ENCODE measurements around the gene INF2.

Gene INF2

GRCh38 chr14:104689109-104689880 lies at the start of gene INF2:
TSS of gene INF2 (plus strand) at chr14:104689618. CDS start at chr14:104701366, 11,748 bp downstream.
- peak within 1 kb of the TSS; percentile 86 to 92 for H3K27ac Mint-ChIP-seq
- peak within 1 kb of the TSS; percentile 80 to 85 for H3K4me3 Mint-ChIP-seq
- DNase-seq (peak; percentile 49 to 54), ATAC-seq (peak; percentile 58)
- H3K27me3 Mint-ChIP-seq, result no peaks in the 10 kb centered on the region
- no peaks in the 10 kb centered on the region for H3K9me3 Mint-ChIP-seq
- peaks cover 87% of the 10 kb centered on the region for H3K4me1 Mint-ChIP-seq

GRCh38 chr14:104639885-104640548 lies 49.4 kb upstream of the INF2 start:
- peaks cover 6% of the 10 kb centered on the region for H3K4me1 Mint-ChIP-seq
- H3K9me3 Mint-ChIP-seq, result peaks cover 4% of the 10 kb centered on the region in 2 donors
- H3K27me3 Mint-ChIP-seq, result peaks cover 24% of the 10 kb centered on the region
- no peak overlapping the region for H3K4me3 Mint-ChIP-seq
- peak; percentile 55 to 60 for DNase-seq
- peak; percentile 84 for ATAC-seq
- peak overlapping the region in 1 of 2 donors; percentile 54 for H3K27ac Mint-ChIP-seq

GRCh38 chr14:104640681-104641080 lies 48.7 kb upstream of the INF2 start:
- Mint-ChIP-seq H3K27ac (no peak overlapping the region), H3K4me1 (peaks cover 6% of the 10 kb centered on the region), H3K9me3 (peaks cover 7% of the 10 kb centered on the region in 2 donors), H3K4me3 (no peak overlapping the region), H3K27me3 (peaks cover 24% of the 10 kb centered on the region)
- DNase-seq (no peak), ATAC-seq (no peak)

GRCh38 chr14:104641753-104642539 lies 47.5 kb upstream of the INF2 start:
- peaks cover 7% of the 10 kb centered on the region in 2 donors for H3K9me3 Mint-ChIP-seq
- peaks cover 24% of the 10 kb centered on the region for H3K27me3 Mint-ChIP-seq
- H3K27ac Mint-ChIP-seq, result peak overlapping the region in 1 of 2 donors; percentile 59
- ATAC-seq (peak; percentile 32), DNase-seq (no peak)
- H3K4me1 Mint-ChIP-seq, result peaks cover 6% of the 10 kb centered on the region
- no peak overlapping the region for H3K4me3 Mint-ChIP-seq

- peaks cover 24% of the 10 kb centered on the region for H3K27me3 Mint-ChIP-seq
- peaks cover 6% of the 10 kb centered on the region for H3K4me1 Mint-ChIP-seq
- no peak for ATAC-seq
- DNase-seq, result no peak
- no peak overlapping the region for H3K4me3 Mint-ChIP-seq
- peaks cover 7% of the 10 kb centered on the region in 2 donors for H3K9me3 Mint-ChIP-seq
- no peak overlapping the region for H3K27ac Mint-ChIP-seq
Observed at GRCh38 chr14:104642540-104642868, 46.9 kb upstream of the INF2 start.

GRCh38 chr14:104643306-104643705 lies 46.1 kb upstream of the INF2 start:
- no peak overlapping the region for H3K4me3 Mint-ChIP-seq
- peaks cover 20% of the 10 kb centered on the region for H3K27me3 Mint-ChIP-seq
- ATAC-seq, result no peak

GRCh38 chr14:104644091-104644635 lies 45.3 kb upstream of the INF2 start:
- peaks cover 6% of the 10 kb centered on the region for H3K4me1 Mint-ChIP-seq
- H3K9me3 Mint-ChIP-seq, result peaks cover 7% of the 10 kb centered on the region in 2 donors
- H3K27ac Mint-ChIP-seq, result no peak overlapping the region
- ATAC-seq, result no peak
- no peak for DNase-seq
- H3K27me3 Mint-ChIP-seq, result peaks cover 14% of the 10 kb centered on the region
- H3K4me3 Mint-ChIP-seq, result no peak overlapping the region

More at GRCh38 chr14:104643306-104643705, 46.1 kb upstream of the INF2 start:
- peaks cover 6% of the 10 kb centered on the region for H3K4me1 Mint-ChIP-seq
- peaks cover 7% of the 10 kb centered on the region in 2 donors for H3K9me3 Mint-ChIP-seq
- H3K27ac Mint-ChIP-seq, result no peak overlapping the region
- no peak for DNase-seq

- no peak for DNase-seq
- peaks cover 14% of the 10 kb centered on the region for H3K27me3 Mint-ChIP-seq
- H3K4me1 Mint-ChIP-seq, result peaks cover 4% of the 10 kb centered on the region
- no peak overlapping the region for H3K4me3 Mint-ChIP-seq
- no peak overlapping the region for H3K27ac Mint-ChIP-seq
- no peak for ATAC-seq
- H3K9me3 Mint-ChIP-seq, result peaks cover 7% of the 10 kb centered on the region in 2 donors
Observed at GRCh38 chr14:104644656-104645378, 44.6 kb upstream of the INF2 start.

GRCh38 chr14:104647467-104648043 lies 41.9 kb upstream of the INF2 start:
- peaks cover 12% of the 10 kb centered on the region for H3K27me3 Mint-ChIP-seq
- H3K27ac Mint-ChIP-seq, result no peak overlapping the region
- no peak overlapping the region for H3K4me3 Mint-ChIP-seq
- H3K9me3 Mint-ChIP-seq, result peaks cover 7% of the 10 kb centered on the region in 2 donors
- DNase-seq (no peak), ATAC-seq (no peak)
- peaks cover 4% of the 10 kb centered on the region for H3K4me1 Mint-ChIP-seq

GRCh38 chr14:104650057-104650980 lies 39.1 kb upstream of the INF2 start:
- H3K27me3 Mint-ChIP-seq, result peaks cover 12% of the 10 kb centered on the region
- H3K27ac Mint-ChIP-seq, result no peak overlapping the region
- H3K4me3 Mint-ChIP-seq, result peak overlapping the region; percentile 58 to 75
- peak; percentile 69 to 76 for DNase-seq
- ATAC-seq, result peak; percentile 86
- H3K9me3 Mint-ChIP-seq, result peaks cover 0 to under 1% of the 10 kb centered on the region in 2 donors
- peaks cover 4% of the 10 kb centered on the region for H3K4me1 Mint-ChIP-seq

GRCh38 chr14:104650981-104651875 lies 38.2 kb upstream of the INF2 start:
- H3K27me3 Mint-ChIP-seq, result peaks cover 18% of the 10 kb centered on the region
- no peaks in the 10 kb centered on the region for H3K9me3 Mint-ChIP-seq
- H3K4me1 Mint-ChIP-seq, result peaks cover 11% of the 10 kb centered on the region
- H3K4me3 Mint-ChIP-seq, result no peak overlapping the region
- ATAC-seq (peak; percentile 28), DNase-seq (no peak)
- no peak overlapping the region for H3K27ac Mint-ChIP-seq

GRCh38 chr14:104651876-104652260 lies 37.5 kb upstream of the INF2 start:
- Mint-ChIP-seq H3K9me3 (no peaks in the 10 kb centered on the region), H3K4me3 (peak overlapping the region in 1 of 2 donors; percentile 15), H3K4me1 (peaks cover 17% of the 10 kb centered on the region), H3K27me3 (peaks cover 23% of the 10 kb centered on the region), H3K27ac (no peak overlapping the region)
- DNase-seq (no peak), ATAC-seq (no peak)

GRCh38 chr14:104652386-104652785 lies 37.0 kb upstream of the INF2 start:
- no peak for ATAC-seq
- Mint-ChIP-seq H3K27me3 (peaks cover 23% of the 10 kb centered on the region), H3K27ac (no peak overlapping the region), H3K9me3 (no peaks in the 10 kb centered on the region), H3K4me1 (peaks cover 22% of the 10 kb centered on the region), H3K4me3 (no peak overlapping the region)
- DNase-seq, result no peak
